Ecto neural progenitor cell (in vitro differentiated cells): ENCODE measurements around the gene FGF11.
A peak's percentile ranks its signal among the peaks of the same experiment; 100 is the strongest.
"Not testable (repeated sequence)": the region's sequence is repeated elsewhere in the genome, so short reads cannot be mapped to it uniquely, and the experiment has no call there.

Source experiments
- DNase-seq: peaks from one replicate; pipeline ENCODE4 v3.0.0-alpha.2; 2018; ENCODE audit warnings: low spot score

Gene FGF11

DNA sequence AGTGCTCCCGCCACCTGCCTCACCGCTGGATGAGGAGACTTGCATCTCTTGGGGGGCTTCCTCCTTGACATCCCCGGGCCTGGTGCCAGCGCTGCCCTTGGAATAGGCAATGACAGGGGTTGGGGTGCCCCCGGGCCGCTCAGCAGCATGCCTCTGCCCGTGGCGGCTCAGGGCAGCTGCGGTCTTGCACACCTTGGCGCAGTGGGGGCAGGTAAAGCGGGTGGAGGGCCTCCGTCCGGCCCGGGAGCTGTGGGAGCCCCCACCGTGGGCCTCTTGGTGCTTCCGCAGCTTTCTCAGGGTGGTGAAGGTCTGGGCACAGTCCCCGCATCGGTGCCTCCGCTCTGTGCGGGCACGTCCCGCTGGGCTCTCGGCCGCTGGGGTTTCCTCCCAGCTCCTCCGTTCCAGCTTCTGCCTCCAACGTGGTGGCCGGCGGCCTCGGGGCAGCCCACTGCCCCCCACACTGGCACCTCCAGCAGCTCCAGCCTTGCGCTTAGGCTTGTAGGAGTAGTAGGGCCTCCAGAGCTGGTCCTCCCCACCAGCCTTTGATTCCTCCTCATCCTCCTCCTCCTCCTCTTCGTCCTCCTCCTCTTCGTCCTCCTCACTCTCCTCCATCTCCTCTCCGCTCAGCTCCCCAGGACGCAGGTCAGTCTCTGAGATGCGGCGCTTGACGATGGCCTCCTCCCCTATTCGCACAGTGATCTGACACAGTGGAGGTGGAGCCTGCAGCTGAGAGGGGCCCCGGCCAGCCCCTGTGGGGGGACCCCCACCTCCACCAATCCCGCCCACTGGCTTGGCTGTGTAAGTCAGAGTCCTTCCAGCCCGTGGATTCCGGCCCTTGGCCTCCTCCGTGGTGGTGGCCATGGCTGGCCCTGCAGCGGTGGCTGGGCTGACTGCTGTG lies 23.4 kb downstream of the FGF11 start:
- no peak for DNase-seq

DNA sequence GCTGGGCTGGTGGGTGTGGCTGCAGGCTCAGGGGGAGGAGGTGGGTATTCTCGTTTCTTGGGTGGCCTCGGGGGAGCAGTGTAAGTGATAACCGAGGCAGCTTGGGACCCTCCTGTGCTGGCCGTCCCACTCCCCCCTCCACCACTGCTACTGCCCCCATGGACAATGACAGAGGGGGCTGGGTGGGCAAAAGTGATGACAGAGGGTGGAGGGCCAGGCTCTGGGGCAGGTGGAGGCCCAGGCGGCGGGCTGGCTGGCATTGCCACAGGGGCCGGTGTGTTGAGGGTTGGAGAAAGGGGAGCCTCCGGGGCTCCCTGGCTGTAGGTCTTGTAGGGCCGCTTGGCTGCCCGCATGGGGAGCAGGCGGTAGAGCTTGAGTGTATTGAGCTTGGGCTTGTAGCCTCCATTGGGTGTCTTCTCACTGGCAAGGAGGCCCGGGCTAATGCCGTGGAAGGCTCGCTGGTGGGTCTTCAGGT lies 24.1 kb downstream of the FGF11 start:
- DNase-seq = no peak

DNA sequence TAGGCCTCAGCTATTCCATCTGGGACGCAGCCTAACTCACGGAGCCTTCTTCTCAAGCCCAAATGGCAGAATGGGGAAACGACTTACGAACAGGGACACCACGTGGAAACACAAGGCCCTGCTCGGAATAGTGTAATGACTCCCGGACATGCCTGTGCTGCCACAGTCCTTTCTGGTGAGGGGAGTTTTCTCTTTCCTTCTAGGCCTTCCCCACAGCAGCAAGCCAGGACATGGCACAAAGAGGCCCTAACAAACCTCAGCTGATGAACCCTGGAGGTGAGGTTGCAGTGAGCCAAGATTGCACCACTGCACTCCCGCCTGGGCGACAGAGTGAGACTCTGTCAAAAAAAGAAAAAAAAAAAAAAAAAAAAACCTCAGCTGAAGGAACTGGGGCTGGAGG lies 24.8 kb downstream of the FGF11 start:
- DNase-seq = no peak

DNA sequence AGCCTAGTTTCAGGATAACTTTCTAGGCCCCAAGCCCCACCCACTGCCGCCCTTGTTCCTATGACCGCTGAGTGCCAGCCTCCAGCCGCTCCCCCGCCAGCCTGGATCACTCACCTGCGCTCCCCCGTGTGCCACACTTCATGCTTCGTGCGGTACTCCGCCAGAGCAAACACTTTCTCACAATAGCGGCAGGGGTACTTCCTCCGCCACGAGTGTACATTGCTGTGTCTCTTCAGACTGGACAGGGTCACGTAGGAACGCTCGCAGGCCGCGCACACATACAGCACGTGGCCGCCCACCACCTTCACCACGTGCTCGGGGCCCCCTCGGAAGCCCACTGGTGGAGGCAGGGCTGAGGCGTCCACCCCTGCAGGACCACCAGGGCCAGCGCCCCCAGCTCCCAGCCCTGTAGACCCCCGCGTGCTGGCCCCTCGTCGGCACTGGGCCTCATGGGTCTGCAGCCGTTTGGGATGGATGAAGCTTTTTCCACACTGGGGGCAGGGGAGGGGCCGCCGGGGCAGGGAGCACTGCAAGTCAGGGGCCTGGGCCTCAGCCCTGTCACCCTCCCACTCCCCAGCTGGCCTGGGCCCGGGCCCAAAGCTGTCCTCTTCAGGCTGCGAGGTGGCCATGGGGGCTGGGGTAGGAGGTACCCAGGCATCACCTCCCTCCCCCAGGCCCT lies 26.4 kb downstream of the FGF11 start:
- no peak for DNase-seq

DNA sequence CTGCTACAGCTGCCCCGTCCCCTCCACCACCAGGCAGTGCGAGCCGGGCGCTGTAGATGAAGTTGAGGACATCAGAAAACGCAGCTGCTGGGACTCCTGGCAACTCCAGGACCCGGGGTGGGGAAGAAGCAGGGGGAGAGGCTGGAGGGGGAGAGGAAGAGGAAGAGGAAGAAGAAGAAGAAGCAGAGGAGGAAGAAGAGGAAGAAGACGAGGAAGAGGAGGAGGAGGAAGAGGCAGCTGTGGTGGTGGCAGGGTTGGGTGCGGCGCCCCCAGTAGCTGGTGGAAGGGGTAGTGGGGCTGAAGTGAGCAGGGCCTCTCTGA lies 27.0 kb downstream of the FGF11 start:
- no peak for DNase-seq

DNA sequence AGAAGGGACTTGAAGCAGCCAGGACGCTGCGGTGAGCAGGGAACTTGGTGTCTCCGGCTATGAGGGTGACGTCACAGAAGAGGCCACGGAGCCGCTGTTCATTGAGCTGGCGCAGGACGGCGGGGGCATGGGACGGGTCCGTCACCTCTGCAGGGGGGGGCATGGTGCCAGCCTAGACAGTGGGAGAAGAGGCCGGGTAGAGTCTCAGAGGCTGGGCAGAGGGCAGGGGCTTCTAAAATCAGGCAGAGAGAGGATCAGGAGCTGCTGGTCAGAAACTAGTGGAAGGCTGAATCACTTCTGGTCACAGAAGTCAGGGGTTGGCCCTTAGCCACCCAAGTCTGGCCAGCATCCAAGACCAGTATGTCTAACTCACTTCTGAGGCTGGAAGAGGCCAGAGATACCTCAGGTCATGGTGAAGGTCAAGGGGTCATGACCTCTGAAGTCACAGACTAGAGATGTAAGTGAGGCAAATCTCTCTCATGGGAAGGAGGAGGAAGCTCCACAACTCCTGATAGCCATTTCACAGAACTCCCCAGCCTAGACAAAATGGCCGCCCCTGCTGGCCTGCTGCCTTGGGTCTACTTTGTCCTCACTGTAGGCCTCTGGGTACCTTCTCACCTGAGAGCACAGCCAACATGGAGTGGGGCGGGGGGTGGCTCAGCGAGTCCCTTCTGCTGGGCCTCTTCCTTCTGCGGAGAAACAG lies 27.5 kb downstream of the FGF11 start:
- DNase-seq = no peak

DNA sequence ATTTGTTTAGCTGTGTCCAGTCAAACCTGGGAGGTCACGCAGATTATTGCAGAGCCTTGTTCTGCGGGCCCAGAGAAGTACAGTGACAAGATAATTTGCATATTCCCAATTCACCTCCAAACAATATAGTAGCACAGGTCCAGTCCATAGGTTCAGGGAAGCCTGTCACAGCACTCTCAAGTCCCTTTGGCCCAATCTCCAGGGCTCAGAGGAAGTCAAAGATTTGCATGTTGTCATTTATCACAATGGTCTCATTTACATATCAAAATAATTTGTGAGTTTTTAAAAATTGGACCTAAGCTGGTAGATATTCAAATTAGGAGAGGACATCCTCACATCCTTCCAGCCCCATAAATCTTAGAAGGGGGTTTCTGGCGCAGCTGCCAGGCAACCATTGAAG lies 28.2 kb downstream of the FGF11 start:
- DNase-seq = no peak

DNA sequence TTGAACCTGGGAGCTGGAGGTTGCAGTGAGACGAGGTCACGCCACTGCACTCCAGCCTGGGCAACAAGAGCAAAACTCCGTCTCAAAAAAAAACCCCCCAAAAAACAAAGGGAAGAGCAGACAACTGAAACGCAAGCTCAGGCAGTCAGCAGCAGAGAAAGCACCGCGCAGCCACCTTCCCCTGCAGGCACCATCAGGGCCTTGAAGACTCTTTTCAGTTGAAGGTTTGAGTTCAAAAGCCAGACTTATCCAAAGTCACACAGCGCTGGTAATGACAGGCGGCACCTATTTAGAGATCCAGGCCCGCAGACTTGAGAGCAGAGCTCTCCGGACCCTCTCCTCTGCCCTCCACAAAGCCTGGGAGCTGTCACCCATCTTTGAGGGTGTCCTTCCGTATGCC lies 29.0 kb downstream of the FGF11 start:
- no peak for DNase-seq

DNA sequence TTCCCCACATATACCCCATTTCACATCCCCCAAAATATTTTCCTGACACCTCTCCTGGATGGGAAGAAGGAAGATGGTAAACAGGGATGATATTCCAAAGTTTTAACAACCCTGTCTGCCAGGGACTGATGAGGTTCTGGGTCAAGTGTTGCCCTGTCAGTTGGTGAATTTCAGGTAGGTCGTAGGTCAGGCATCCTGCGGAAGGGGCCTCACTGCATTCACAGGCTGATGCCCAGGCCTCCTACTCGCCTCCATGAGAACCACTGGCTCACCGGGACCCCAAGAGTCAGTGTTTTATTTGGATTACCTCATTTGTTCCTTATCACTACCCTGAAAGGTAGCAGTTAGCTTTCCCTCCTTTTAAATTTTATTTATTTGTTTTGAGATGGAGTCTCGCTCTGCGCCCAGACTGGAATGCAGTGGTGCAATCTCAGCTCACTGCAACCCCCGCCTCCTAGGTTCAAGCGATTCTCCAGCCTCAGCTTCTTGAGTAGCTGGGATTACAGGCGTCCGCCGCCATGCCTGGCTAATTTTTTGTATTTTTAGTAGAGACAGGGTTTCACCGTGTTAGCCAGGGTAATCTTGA lies 29.6 kb downstream of the FGF11 start:
- DNase-seq = no peak

DNA sequence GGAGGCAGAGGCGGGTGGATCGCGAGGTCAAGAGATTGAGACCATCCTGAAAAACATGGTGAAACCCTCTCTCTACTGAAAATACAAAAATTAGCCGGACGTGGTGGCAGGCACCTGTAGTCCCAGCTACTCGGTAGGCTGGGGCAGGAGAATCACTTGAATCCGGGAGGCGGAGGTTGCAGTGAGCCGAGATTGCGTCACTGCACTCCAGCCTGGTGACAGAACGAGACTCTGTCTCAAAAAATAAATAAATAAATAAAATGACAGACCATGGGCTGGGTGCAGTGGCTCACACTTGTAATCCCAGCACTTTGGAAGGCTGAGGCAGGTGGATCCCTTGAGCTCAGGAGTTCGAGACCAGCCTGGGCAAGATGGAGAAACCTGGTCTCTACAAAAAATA lies 30.5 kb downstream of the FGF11 start:
- DNase-seq = not testable (repeated sequence)

DNA sequence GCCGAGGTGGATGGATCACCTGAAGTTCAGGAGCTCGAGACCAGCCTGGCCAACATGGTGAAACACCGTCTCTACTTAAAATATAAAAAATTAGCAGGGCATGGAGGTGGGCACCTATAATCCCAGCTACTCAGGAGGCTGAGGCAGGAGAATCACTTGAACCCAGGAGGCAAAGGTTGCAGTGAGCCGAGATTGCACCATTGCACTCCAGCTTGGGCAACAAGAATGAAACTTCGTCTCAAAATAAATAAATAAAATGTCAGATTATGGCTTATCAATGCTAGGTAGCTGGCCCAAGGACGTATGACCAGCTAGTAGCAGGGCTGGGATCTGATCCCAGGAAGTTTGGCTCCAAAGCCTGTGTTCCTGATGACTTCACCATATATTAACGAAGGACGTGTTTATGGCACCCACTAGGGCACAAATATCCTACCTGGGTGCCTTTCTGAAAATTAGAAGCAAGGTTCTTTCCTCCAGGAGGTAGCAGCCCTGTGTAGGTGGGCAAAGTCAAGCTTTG lies 31.2 kb downstream of the FGF11 start:
- DNase-seq = not testable (repeated sequence)

DNA sequence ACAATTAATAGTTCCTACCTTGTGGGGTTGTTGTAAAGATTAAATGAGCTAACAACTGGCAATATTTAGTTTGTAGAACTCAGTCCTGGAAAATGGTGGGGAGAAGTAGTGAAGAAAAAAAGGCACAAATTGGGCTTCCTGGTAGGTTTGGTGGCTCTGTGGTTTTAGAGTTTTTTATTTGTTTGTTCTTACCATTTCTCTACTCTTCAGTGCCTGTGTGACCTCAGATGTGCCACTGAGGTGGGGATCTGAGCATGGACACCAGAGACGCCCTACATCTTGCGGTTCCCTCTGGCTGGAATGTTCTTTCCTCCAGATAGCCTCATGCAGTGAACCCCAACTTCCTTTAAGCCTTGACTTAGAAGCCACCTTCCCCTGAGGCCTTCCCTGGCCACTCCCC lies 32.4 kb downstream of the FGF11 start:
- no peak for DNase-seq

DNA sequence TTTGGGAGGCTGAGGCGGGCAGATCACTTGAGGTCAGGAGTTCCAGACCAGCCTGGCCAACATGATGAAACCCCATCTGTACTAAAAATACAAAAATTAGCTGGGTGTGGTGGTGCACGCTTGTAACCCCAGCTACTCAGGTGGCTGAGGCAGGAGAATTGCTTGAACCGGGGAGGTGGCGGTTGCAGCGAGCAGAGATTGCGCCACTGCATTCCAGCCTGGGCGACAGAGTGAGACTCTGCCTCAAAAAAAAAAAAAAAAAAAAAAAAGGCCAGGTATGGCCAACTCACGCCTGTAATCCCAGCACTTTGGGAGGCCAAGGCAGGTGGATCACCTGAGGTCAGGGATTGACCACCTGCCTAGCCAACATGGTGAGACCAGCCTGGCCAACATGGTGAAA lies 35.5 kb downstream of the FGF11 start:
- not testable (repeated sequence) for DNase-seq

DNA sequence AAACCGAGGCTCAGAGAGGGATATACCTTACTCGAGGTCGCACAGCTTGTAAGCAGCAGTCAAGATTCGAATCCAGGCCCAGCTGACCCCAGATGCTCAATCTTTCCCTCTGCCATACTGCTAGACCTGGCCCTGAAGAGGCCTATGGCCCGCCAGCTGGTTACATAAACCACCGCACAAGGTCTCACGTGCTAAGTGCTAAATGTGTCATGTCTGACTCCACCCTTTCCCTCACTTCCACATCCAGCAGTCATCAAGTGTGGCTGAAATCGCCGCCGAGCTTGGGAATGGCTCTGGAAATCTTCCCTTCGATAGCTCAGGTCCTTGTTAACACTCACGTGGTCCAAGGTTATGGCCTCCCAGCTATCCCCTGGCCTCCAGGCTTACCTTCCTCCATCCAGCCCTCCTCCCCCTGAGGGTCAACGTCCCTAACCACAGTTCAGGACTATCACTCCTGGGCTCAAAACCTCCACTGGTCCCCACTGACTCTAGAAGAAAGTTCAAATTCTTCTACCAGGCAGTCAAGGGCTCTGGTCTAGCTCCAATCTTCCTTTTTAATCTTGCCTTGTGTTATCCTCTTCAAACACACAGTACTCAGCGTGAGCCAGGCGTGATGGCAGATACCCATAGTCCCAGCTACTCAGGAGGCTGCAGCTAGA lies 36.6 kb downstream of the FGF11 start:
- no peak for DNase-seq

DNA sequence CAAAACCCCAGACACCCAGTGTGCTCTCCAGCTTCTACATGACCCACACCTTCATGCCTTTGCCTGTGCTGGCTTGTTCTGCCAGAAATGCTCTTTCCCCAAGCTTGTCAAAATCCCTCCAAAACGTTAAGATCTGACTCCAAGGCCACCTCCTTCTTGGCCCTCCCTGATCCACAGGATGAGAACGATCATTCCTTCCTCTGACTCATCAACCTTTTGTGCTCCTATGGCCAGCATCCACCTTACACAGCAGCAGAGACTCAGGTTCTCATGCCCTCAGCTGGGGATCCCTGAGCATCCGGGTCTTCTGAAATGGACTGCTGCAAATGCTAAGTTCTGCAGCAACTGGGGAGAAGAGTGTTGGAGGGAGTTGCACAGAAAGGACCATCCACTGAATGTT lies 37.2 kb downstream of the FGF11 start:
- no peak for DNase-seq

DNA sequence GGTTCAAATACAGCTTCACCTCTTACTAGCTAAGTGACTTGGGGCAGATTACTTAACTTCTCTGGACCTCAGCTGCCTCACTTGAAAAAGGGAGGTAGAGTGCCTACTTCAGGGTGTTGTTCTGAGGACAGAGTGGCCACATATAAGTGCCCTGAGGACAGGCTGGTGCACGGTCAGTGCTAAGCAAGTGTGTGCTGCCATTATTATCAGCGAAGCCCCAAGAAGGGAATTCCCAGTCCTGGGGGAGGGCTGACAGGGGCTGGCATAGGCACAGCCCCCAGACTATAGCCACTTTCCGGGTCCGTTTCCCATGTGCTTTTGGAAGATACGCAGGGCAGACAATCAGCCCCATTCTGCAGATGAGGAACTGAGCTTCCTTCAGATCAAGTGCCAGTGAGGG lies 37.6 kb downstream of the FGF11 start:
- DNase-seq = no peak

DNA sequence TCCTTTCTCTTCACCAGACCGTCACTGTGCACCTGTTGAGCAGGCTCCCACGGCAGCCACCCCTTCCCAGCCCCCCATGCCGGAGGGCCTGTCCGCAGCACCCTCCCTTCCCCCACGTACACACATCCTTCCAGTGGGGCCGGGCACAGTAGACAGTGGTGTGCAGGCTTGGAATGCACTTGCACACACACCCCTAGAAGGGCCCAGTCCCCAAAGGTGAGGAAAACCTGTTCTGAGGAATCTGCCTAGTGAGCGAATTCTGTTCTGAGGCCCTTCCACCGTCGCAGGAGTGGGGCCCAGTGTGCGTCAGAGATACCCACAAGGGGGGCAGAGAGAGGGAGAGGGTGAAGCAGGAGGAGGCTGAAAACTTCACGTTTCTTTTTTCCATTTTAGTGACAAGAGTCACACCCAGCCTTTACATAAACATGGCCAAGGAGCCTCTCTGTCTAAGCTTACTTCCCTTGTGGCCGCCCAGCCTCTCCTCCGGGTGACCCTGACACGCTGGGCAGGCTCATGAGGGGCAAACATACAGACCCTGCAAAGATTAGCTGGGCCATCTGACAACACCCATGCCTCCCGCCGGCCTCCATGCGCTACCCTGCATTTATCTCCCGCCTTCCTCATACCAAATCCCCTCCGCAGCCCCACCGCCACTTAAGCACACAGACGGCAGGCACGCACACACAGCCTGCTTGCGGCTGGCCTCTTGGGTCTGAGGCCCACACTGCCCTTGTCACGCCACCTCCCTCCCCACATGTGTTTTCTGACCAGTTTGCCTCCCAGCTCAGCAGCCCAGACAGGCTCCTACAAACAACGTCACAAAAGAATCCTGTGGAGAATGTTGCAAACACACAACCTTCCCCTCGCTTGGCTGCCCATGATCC lies 38.3 kb downstream of the FGF11 start:
- no peak for DNase-seq

DNA sequence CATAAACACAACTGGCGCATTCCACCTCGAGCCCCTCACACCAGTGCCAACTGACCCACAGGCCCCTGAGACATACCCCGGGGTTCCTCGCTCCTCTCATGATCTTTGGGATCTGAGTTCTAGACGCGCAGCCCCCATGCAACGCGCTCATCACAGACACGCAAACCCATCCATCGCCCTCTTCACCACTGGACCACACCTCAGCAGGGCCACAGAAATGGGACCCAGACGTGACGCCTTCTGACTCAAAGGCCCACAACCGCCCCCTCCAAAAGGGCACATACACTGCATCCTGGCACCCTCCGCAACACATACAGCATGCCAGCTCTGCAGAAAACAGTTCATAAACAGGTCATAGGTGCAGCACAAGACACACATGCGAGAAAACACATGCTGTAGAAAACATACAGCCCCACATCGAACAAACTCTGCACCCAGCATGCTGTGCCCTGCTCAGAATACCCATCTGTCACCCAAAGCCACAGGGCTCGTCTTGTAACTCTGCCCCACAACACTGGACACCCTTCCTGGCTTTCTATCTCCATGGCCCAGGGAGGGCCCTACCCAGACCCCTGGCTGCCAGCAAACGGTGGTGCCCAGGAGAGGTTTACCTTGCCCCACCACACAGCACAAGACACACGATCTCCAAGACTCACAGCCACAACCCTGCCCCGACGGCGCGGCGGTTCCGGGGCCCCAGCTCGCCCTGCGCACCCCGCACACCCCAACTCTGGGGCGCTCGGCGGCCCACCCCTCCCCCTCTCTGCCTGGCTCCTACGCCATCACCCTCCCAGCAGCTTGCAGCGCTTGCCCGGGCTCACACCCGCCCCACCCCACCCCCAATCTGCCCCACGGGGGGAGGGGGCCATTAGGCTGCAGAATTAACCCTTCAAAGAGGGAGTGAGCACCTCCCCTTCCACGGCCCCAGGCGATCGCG lies 39.2 kb downstream of the FGF11 start:
- peak; percentile 76 for DNase-seq

DNA sequence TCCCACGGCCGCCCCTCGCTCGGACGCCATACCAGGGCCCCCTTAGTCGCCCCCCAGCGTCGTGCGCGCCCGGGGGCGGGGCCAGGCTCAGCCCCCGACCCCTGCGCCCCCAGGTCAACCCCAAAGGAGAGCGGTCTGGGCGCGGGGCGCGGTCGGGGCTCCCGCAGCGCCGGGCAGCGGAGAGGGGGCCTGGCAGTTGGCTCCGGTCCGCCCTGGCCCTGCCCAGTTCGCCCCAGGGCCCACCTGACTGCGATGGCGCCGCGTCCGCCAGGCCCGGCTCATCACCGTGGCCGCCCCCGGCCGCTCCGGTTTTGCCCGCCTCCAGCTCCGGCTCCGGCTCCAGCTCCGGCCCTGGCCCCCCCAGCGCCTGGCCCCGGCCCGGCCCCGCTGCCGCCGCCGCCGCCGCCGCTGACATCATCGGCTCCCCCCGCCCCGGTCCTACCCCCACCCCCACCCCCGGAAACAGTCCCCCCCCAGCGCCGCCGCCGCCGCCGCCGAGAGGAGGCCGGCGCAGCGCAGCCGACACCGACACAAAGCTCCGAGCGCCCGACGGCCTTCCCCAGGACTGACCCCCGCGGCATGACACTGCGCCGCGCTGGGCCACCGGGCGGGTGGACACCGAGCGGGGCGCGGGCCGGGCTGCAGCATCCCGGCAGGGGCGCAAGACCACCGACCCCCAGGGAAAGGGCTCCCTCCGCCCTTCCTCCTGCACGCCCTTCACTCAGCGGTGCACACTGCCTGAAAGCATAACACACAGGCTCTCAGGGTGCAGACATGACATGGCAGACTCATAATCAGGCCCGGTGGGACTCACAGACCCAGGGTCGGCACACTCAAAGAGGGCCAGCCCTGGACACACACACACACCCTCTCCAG lies 40.1 kb downstream of the FGF11 start, which contains the start of gene ZBTB4:
TSS of gene ZBTB4 (minus strand) at position 419 of the 876 bp plus-strand sequence. CDS start 12,830 bp downstream, outside the sequence.
- DNase-seq = peak; percentile 86
